ENCODE data around the gene TNP2.

TNP2 gene

DNA sequence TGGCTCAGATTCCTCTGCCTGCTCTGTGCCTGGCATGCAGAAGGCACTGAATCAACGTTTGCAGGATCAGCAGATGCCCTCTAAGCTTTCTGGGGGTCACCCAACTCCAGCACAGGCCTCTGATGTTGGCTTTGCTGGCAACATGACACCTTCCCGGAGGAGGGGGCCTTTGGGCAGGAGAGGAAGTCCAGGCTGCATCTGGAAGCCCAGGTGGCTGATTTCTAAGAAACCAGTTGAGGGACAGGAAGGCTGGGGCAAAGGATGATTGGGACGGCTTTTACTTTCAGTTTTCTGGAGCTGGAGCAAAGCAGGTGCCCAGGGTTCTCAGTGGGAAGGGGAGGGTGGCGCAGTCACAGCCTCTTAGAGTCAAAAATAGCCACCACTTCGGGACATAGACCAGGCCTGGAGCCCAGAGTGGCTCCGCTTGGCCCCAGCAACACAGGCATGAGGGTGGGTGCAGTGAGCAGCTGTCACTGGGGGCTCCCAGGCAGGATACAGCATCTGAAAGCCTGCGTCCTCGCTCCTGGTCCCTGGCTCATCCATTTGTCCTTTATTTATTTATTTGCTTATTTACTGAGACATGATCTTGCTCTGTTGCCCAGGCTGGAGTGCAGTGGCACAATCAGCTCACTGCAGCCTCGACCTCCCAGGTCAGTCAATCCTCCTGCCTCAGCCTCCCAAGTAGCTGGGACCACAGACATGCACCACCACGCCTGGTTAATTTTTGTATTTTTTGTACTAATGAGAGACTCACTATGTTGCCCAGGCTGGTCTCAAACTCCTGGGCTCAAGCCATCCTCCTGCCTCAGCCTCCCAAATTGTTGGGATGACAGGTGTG lies 28.3 kb downstream of the TNP2 start:
- H3K9me3 Mint-ChIP-seq, result no peaks in the 10 kb centered on the region
- H3K4me1 Mint-ChIP-seq, result peaks cover 8% of the 10 kb centered on the region
- H3K27me3 Mint-ChIP-seq (ENCODE audit: low read depth, poor library complexity), result no peaks in the 10 kb centered on the region
- no peaks in the 10 kb centered on the region for H3K36me3 Mint-ChIP-seq (ENCODE audit: low read depth)
- H3K4me3 Mint-ChIP-seq, result no peak overlapping the region
- H3K27ac Mint-ChIP-seq, result no peak overlapping the region
- TF ChIP-seq, protein P1, sequence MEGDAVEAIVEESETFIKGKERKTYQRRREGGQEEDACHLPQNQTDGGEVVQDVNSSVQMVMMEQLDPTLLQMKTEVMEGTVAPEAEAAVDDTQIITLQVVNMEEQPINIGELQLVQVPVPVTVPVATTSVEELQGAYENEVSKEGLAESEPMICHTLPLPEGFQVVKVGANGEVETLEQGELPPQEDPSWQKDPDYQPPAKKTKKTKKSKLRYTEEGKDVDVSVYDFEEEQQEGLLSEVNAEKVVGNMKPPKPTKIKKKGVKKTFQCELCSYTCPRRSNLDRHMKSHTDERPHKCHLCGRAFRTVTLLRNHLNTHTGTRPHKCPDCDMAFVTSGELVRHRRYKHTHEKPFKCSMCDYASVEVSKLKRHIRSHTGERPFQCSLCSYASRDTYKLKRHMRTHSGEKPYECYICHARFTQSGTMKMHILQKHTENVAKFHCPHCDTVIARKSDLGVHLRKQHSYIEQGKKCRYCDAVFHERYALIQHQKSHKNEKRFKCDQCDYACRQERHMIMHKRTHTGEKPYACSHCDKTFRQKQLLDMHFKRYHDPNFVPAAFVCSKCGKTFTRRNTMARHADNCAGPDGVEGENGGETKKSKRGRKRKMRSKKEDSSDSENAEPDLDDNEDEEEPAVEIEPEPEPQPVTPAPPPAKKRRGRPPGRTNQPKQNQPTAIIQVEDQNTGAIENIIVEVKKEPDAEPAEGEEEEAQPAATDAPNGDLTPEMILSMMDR (IDR thresholded peaks at IDR 0.05), result no peak
- DNase-seq, result peak; percentile 25

- no peaks in the 10 kb centered on the region for H3K36me3 Mint-ChIP-seq (ENCODE audit: low read depth)
- no peak overlapping the region for H3K27ac Mint-ChIP-seq
- no peaks in the 10 kb centered on the region for H3K27me3 Mint-ChIP-seq (ENCODE audit: low read depth, poor library complexity)
- no peaks in the 10 kb centered on the region for H3K9me3 Mint-ChIP-seq
- DNase-seq, result no peak
- H3K4me3 Mint-ChIP-seq, result no peak overlapping the region
- TF ChIP-seq, protein P1 (IDR thresholded peaks at IDR 0.05), result no peak
- no peaks in the 10 kb centered on the region for H3K4me1 Mint-ChIP-seq
Measured at GRCh38 chr16:11239644-11240632, 29.2 kb downstream of the TNP2 start.

- TF ChIP-seq, protein P1 (IDR thresholded peaks at IDR 0.05), result no peak
- no peak overlapping the region for H3K27ac Mint-ChIP-seq
- no peak for DNase-seq
- no peak overlapping the region for H3K4me3 Mint-ChIP-seq
- no peaks in the 10 kb centered on the region for H3K9me3 Mint-ChIP-seq
- H3K4me1 Mint-ChIP-seq, result no peaks in the 10 kb centered on the region
- no peaks in the 10 kb centered on the region for H3K36me3 Mint-ChIP-seq (ENCODE audit: low read depth)
- H3K27me3 Mint-ChIP-seq (ENCODE audit: low read depth, poor library complexity), result peaks cover 2% of the 10 kb centered on the region
Measured at GRCh38 chr16:11238272-11239202, 30.6 kb downstream of the TNP2 start.

DNA sequence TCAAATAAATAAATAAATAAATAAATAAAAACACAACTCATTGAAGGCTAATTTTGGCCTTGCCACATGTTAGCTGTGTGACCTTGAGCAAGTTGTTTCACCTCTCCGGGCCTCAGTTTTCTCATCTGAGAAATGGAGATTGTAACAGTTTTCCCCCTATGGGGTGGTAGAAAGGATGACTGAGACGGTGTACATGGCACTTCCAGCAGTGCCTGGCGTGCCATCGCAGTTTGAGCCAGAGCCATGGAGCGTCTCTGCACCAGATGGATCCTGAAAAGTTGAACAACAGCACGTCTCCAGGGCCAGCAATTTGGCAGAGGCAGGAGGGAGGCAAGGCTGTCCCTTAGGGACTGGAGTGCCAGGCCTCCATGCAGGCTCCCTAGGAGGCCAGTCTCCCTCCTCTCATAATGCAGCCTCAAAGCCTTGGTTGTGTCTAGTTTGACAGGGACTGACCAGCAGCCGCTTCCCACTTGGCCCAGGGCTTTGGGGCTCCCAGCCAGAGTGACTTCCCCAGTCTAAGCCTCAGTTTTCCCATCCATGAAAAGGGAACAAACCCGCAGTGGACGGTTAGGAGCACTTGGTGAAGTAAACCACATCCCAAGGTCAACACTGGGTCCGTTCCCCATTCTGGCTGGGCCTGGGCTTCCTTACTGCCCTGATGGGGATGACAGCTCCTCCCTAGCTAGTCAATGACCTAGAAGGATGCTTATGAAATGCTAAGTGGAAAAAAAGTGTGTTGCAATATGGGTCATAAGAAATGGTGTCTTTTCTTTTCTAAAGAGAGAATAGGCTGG lies 32.5 kb downstream of the TNP2 start:
- Mint-ChIP-seq H3K36me3 (ENCODE audit: low read depth) (no peaks in the 10 kb centered on the region), H3K9me3 (no peaks in the 10 kb centered on the region), H3K27ac (no peak overlapping the region), H3K4me1 (no peaks in the 10 kb centered on the region), H3K27me3 (ENCODE audit: low read depth, poor library complexity) (peaks cover 2% of the 10 kb centered on the region), H3K4me3 (no peak overlapping the region)
- DNase-seq, result no peak
- TF ChIP-seq, protein P1 (IDR thresholded peaks at IDR 0.05), result no peak

DNA sequence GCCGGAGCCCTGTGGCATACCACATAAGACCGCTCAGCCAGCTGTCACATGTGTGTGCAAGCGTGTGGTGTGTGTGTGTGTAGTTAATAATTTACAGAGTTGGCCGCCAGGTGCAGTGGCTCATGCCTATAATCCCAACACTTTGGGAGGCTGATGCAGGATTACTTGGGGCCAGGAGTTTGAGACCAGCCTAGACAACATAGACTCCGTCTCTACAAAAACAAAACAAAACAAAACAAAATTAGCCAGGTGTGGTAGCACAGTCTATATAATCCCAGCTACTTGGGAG lies 33.5 kb downstream of the TNP2 start:
- Mint-ChIP-seq H3K4me1 (peaks cover 5% of the 10 kb centered on the region), H3K36me3 (ENCODE audit: low read depth) (no peaks in the 10 kb centered on the region), H3K27me3 (ENCODE audit: low read depth, poor library complexity) (peaks cover 5% of the 10 kb centered on the region), H3K9me3 (no peaks in the 10 kb centered on the region), H3K27ac (no peak overlapping the region), H3K4me3 (no peak overlapping the region)
- DNase-seq, result no peak
- TF ChIP-seq, protein P1 (IDR thresholded peaks at IDR 0.05), result no peak

Measured in nephron progenitor cell (in vitro differentiated cells).